Stimulated activated CD8-positive, alpha-beta memory T cell treated with anti-CD3 and anti-CD28 coated beads, Interleukin-4, amount 100 ng/mL, for 4 hours (primary cell): ENCODE results near the gene HSF5.

Experiments
- DNase-seq, 2 donors: peaks; one replicate each; pipeline ENCODE4 v3.0.0-alpha.2; 2020; ENCODE audit warnings: low read depth in 2 of 2, low spot score in 1 of 2

HSF5 gene

GRCh38 chr17:58371300-58371950 lies 116.8 kb downstream of the HSF5 start:
- no peak for DNase-seq

GRCh38 chr17:58370716-58371115 lies 117.5 kb downstream of the HSF5 start:
- DNase-seq = no peak

GRCh38 chr17:58370309-58370708 lies 117.9 kb downstream of the HSF5 start:
- DNase-seq = no peak
